Ovary (tissue), 9 donors: ENCODE measurements around the gene TMEM250. TPM values are rescaled to one million over a fixed set of nuclear protein-coding genes. Genes with fewer than 3 reads are reported as not detected.

Source experiments
- DNase-seq, 5 donors: peaks; one replicate each; pipeline ENCODE4 v3.0.0-alpha.2; 2019 to 2020
- H3K27ac ChIP-seq, 2 donors: fragments of 200-600 bp; one replicate each; pipeline versions ENCODE4 v1.5.1 to v1.8.0; 2019 to 2022
- H3K27me3 ChIP-seq: fragments of 200-600 bp; one replicate; pipeline ENCODE4 v1.8.0; 2022
- H3K36me3 ChIP-seq: fragments of 200-600 bp; sonication (generic); one replicate; pipeline ENCODE4 v1.5.1; 2019
- H3K4me1 ChIP-seq: one replicate; pipeline ENCODE4 v1.8.1; 2013; ENCODE audit warnings: mild to moderate bottlenecking, moderate library complexity; ENCODE audit not compliant: insufficient read depth
- H3K4me3 ChIP-seq: fragments of 200-600 bp; sonication (generic); one replicate; pipeline ENCODE4 v1.5.1; 2017
- H3K9me3 ChIP-seq, 2 donors: fragments of 200-600 bp in 1 of 2; sonication (generic) in 1 of 2; one replicate each; pipeline versions ENCODE4 v1.5.1 to v1.8.1; 2013 to 2019; ENCODE audit warnings: mild to moderate bottlenecking in 1 of 2, moderate library complexity in 1 of 2
- EP300 ChIP-seq: sonication (generic); formaldehyde crosslinking; IDR thresholded peaks from one replicate; pipeline ENCODE4 v1.6.1; 2017; ENCODE audit warnings: antibody characterized with exemption
- POLR2A ChIP-seq: fragments of 450-650 bp; IDR thresholded peaks from one replicate; pipeline ENCODE4 v1.6.1; 2017; ENCODE audit warnings: antibody characterized with exemption, mild to moderate bottlenecking, moderate library complexity
- WGBS, 3 donors: extraction: QIAGEN DNeasy Blood & Tissue Kit in 1 of 3; methylation state at CpG; one replicate each; pipeline versions ENCODE4 v1.1.5 to v1.1.7; 2013 to 2017; 5-methylcytosine and 5-hydroxymethylcytosine counted together
- intact Hi-C, 4 donors: fragments of 100-400 bp; cut with DNase I; formaldehyde crosslinking; loops; one replicate each; pipeline versions ENCODE4 v1.11.0 to v1.15.1; 2022 to 2023
- polyA plus RNA-seq, 2 donors: library from polyadenylated mRNA; stranded (reverse); fragments of 200-250 nt in 1 of 2; fragments of 350-450 nt in 1 of 2; fragmentation: Illumina TruSeq in 1 of 2; extraction: RNeasy Lipid Tissue Mini Kit (QIAGEN cat#74804) in 1 of 2; gene quantifications; one replicate each; pipeline ENCODE4 v1.2.3, GENCODE V29; 2013 to 2014
- total RNA-seq, 7 donors: library from RNA; depleted of rRNA in 2 of 7; stranded (reverse); fragments of >200 nt in 2 of 7; fragmentation: NEBNext Ultra II Directional in 3 of 7; extraction: Animal tissue kit (Norgen Biotek cat#: 25700) in 3 of 7; gene quantifications; one replicate each; pipeline versions ENCODE4 v1.1.0 to v1.2.4, GENCODE V29; 2016 to 2023
- TF ChIP-seq, protein P1 (sequence below), 3 donors: fragments of 450-650 bp in 2 of 3; fragments of 200-600 bp in 1 of 3; IDR thresholded peaks; one replicate each; pipeline versions ENCODE4 v1.5.1 to v1.8.0; 2016 to 2022; ENCODE audit warnings: antibody characterized with exemption in 3 of 3, mild to moderate bottlenecking in 1 of 3
- donor health status: DM: no; HTN: no; CAD: no; lungs with moderate emphysema.
- donor health status: DM: no; HTN: no; CAD: no.
- donor health status: Bipolar disorder and iron deficiency.
- donor health status: DM: yes; HTN: yes; CAD: no.
- donor health status: DM: no; HTN: no; CAD: no.
- donor health status: DM: yes; HTN: yes; CAD: no.

Gene TMEM250
- total and polyA plus RNA-seq, 9 donors: 3.7 to 35.2 (median 24.8) TPM

DNA sequence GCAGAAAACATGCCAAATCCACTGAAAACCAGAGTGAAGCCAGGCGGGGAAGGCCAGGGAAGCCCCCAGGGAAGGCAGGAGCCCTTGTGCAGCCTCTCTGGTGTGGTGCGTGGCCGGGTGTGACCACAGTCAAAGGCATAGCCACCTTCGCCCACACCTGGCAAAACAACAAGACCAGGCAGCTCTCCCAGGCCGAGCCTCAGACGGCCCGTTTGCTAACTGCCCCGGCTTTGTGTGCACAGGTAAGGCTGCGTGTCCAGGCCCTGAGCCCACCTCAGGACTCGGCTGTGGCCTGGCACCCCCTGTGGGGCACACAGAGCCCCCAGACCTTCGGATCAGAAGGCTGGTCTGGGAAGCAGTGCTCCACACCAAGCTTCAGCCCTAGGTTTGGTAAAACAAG is 6.1 kb downstream of the TMEM250 start:
- Histone ChIP-seq H3K36me3 (no peaks in the 10 kb centered on the region), H3K9me3 (no peaks in the 10 kb centered on the region), H3K4me1 (peaks cover 12% of the 10 kb centered on the region), H3K27ac (no peak overlapping the region), H3K4me3 (no peak overlapping the region), H3K27me3 (no peaks in the 10 kb centered on the region)
- intact Hi-C loops: no loop called here
- no peak for DNase-seq
- TF ChIP-seq EP300: no peak
- TF ChIP-seq POLR2A: no peak
- TF ChIP-seq, protein P1, sequence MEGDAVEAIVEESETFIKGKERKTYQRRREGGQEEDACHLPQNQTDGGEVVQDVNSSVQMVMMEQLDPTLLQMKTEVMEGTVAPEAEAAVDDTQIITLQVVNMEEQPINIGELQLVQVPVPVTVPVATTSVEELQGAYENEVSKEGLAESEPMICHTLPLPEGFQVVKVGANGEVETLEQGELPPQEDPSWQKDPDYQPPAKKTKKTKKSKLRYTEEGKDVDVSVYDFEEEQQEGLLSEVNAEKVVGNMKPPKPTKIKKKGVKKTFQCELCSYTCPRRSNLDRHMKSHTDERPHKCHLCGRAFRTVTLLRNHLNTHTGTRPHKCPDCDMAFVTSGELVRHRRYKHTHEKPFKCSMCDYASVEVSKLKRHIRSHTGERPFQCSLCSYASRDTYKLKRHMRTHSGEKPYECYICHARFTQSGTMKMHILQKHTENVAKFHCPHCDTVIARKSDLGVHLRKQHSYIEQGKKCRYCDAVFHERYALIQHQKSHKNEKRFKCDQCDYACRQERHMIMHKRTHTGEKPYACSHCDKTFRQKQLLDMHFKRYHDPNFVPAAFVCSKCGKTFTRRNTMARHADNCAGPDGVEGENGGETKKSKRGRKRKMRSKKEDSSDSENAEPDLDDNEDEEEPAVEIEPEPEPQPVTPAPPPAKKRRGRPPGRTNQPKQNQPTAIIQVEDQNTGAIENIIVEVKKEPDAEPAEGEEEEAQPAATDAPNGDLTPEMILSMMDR (IDR thresholded peaks at IDR 0.05): no peak
- 71 to 90% (median 81%) methylated on average over 11 of the region's 11 CpGs for WGBS, 3 donors

DNA sequence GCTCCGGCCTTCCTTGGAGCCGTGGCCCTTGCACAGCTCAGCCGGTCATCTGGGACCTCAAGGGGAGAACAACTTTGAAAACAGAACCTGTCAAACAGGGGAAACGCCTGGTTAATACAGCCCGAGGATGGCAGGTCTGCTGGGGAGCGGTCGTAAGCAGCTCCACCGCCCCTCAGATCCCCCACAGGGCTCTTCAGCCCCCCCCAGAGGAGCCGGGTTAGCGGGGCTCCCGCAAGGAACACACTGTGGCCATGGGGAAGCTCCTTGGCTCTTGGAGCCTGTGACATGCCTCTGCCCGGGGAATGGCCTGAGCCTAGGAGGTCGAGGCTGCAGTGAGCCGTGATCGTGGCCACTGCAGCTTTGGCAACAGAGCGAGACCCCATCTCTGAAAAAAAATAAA is 6.8 kb downstream of the TMEM250 start:
- WGBS, 3 donors: 56 to 70% (median 62%) methylated on average over 16 of the region's 16 CpGs

DNA sequence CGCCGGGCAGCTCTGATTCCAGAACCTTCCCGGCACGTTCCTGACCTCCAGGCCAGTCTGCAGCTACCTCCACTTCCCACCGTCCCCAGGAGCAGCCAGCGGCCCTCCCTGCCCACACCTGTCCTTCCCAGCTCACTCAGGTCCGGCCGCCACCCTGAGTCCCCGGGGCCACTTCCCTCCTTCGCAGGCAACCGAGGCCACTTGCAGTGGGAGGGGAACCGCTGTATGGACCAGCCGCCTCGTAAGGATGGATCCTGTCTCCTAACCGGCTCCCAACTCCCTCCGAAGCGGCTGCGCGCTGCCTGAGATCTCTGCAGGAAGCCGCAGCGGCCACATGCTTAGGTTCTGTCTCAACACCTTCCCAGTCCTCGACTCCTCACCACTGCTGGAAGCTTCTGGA is 7.5 kb downstream of the TMEM250 start:
- peak in 1 of 5 donors; percentile 13 for DNase-seq
- H3K27ac ChIP-seq: no peak overlapping the region
- TF ChIP-seq EP300 (no peak), POLR2A (no peak)
- TF ChIP-seq, protein P1 (IDR thresholded peaks at IDR 0.05): no peak
- no peaks in the 10 kb centered on the region for H3K27me3 ChIP-seq
- WGBS, 3 donors: 84 to 88% (median 86%) methylated on average over 19 to 22 of the region's 22 CpGs
- peaks cover 11% of the 10 kb centered on the region for H3K4me1 ChIP-seq
- intact Hi-C loops: no loop called here
- H3K36me3 ChIP-seq: no peaks in the 10 kb centered on the region
- H3K4me3 ChIP-seq: no peak overlapping the region
- H3K9me3 ChIP-seq: no peaks in the 10 kb centered on the region

More for the DNA sequence above, 6.8 kb downstream of the TMEM250 start:
- TF ChIP-seq, protein P1 (IDR thresholded peaks at IDR 0.05): no peak
- no peak for TF ChIP-seq POLR2A
- no peak for TF ChIP-seq EP300
- Histone ChIP-seq H3K4me3 (no peak overlapping the region), H3K36me3 (no peaks in the 10 kb centered on the region), H3K27me3 (no peaks in the 10 kb centered on the region), H3K9me3 (no peaks in the 10 kb centered on the region), H3K27ac (peak overlapping the region in 1 of 2 donors; percentile 8), H3K4me1 (peaks cover 11% of the 10 kb centered on the region)
- intact Hi-C loops: no loop called here
- no peak for DNase-seq

DNA sequence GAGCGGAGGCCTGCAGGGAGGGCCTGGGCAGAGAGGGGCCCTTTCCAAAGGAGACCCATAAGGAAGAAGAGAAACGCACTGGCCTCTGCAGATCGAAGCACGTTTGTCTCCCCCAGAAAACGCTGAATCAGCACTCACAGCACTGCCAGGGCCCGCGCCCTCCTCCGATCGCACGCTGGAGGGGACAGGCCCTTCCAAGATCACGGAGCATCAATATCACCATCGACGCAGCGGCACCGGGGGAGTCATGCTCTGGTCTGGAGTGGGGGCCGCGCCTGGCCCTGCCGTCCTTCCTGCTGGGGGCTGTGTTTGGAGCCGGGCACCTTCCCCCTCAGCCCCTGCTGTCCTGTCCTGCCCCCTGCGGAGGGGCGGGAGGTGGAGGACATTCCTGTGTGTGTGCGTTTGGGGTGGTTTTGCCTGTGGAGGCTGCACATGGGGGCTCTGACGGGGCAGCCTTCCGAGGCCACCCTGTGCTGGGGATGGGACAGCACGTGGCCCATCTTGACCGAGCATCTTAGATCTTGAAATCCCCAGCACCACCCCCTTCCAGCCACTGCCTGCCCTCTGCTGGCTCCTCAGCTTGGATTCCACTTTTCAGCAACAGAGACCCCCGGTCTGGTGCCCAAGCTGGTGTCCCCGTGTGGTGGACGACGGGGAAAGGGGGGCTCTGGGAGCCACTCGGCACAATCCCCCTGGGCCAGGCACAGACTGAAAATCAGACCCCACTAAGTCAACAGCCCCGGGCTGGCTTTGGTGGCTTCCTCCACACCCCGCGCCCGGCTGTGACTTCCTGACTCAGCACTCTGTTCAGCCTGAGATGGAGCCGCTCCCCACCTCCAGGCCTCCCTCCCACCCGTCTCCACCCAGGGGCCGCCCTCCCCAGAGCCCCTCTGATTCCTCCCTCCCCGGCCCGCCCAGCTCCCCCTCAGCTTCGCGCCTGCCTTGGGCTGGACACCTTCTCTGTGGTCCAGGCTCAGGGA is 8.3 kb downstream of the TMEM250 start:
- peak in 3 of 5 donors; percentile 33 to 56 (median 55) for DNase-seq

More for the DNA sequence above, 8.3 kb downstream of the TMEM250 start:
- Histone ChIP-seq H3K4me3 (peak overlapping the region; percentile 30), H3K9me3 (no peaks in the 10 kb centered on the region), H3K36me3 (no peaks in the 10 kb centered on the region), H3K27ac (no peak overlapping the region), H3K27me3 (no peaks in the 10 kb centered on the region), H3K4me1 (peaks cover 15% of the 10 kb centered on the region)
- 10 to 18% (median 17%) methylated on average over 36 to 42 of the region's 42 CpGs for WGBS, 3 donors
- no peak for TF ChIP-seq EP300
- TF ChIP-seq, protein P1 (IDR thresholded peaks at IDR 0.05): no peak
- no peak for TF ChIP-seq POLR2A
- intact Hi-C loops: no loop called here
